IPS DF 4.7 (cell line): Measurements from ENCODE around the gene SEZ6L.

Experiments
- DNase-seq: peaks from one replicate; pipeline ENCODE4 v3.0.0-alpha.2; 2013; ENCODE audit warnings: low spot score; ENCODE audit errors: extremely low read depth

The SEZ6L gene

GRCh38 chr22:26295563-26296126 lies 126.4 kb downstream of the SEZ6L start:
- no peak for DNase-seq

DNA sequence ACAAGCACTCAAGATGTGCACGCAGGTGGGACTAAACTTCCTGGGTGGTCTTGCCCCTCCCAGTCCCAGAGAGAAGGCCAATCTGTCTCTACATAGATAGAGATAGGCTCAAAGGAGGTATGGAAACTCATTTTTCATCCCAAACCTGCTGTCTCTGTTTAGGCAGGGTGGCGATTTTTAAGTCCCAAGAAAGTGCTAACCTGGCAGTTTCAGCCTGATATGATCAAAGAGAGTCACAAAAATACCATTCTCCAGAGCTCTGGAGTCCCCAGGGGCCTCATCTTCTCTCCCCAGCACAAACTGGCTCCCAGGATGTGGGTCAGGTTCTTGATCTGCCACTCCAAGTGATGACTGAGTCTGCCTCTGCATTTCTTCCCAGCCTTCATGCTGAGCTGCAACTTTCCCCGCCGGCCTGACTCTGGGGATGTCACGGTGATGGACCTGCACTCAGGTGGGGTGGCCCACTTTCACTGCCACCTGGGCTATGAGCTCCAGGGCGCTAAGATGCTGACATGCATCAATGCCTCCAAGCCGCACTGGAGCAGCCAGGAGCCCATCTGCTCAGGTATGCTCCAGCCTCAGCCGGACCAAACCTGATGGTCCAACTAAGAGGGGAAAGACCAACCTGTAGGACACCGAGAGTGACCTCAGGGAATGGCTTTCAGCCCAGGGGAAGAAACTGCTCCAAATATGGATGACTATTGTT lies 129.5 kb downstream of the SEZ6L start:
- DNase-seq: no peak

DNA sequence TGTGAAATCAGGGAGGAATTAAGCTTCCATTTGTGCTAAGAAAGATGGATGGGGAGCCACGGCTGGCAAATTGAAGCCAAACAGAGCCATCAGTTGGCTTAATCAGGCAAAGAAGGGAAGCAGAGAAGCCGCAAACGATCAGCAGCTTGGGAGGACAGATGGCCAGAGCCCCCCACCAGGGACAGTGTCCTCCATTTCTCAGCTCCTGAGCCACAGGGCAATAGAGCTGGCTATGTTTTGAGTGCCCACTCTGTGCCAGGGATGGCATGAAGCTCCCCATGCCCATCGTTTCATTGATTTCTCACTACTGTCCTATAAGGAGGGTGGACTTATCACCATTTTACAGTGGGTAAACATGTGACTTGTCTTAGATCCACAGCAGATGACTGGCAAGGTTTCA lies 133.5 kb downstream of the SEZ6L start:
- DNase-seq: no peak

- DNase-seq: no peak
Observed at GRCh38 chr22:26303475-26303874, 134.2 kb downstream of the SEZ6L start.

DNA sequence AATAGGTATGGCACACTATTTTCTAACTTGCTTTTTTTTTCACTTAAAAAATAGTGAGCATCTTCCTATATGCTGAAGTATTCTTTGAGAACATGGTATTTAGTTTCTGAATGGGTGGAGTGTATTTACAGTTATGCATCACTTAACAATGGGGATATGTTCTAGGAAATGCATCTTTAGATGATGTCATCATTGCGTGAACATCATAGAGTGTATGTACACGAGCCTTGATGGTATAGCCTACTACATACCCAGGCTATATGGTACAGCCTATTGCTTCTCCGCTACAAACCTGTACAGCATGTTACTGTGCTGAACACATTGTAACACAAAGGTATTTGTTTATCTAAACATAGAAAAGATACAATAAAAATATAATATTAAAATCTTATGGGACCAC lies 135.5 kb downstream of the SEZ6L start:
- DNase-seq: no peak

GRCh38 chr22:26308467-26308866 lies 139.2 kb downstream of the SEZ6L start:
- no peak for DNase-seq

- no peak for DNase-seq
Observed at GRCh38 chr22:26310616-26311015, 141.4 kb downstream of the SEZ6L start.

DNA sequence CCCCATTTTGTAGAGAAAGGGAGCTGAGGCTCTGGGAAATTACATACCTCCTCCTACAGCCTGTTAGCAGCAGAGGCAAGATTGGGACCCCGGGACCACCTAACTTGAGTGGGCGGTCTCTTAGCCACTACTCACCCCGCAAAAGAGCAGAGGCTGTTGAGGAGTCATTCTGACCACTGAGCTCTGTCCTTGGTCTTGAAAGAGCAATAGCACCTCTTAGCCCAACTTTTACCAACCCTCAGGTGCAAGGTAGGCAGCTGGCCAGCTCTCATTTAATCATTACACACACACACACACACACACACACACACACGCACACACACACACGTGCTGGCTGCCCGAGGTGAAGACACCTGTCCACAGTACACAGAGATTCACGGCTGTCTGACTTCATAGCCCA lies 144.0 kb downstream of the SEZ6L start:
- no peak for DNase-seq

GRCh38 chr22:26314171-26314570 lies 144.9 kb downstream of the SEZ6L start:
- DNase-seq: no peak

DNA sequence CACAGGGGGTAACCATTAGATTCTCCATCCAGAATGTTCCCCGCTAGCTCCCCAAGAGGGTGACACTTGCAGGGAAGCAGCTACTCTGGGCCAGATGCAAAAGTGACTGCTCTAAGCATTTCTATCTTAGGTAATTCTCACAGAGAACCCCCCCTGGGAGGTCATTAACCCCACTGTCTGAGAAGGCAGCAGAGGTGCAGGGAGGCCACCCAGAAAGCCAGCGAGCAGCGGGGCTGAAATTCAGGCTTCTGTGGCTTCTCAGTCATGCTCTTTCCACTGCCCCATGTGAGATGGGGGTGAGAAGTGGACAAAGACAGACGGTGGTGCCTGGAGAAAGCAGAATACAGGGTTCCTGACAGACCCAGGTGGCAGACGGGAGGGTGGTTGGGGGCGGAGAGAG lies 145.4 kb downstream of the SEZ6L start:
- DNase-seq: no peak

DNA sequence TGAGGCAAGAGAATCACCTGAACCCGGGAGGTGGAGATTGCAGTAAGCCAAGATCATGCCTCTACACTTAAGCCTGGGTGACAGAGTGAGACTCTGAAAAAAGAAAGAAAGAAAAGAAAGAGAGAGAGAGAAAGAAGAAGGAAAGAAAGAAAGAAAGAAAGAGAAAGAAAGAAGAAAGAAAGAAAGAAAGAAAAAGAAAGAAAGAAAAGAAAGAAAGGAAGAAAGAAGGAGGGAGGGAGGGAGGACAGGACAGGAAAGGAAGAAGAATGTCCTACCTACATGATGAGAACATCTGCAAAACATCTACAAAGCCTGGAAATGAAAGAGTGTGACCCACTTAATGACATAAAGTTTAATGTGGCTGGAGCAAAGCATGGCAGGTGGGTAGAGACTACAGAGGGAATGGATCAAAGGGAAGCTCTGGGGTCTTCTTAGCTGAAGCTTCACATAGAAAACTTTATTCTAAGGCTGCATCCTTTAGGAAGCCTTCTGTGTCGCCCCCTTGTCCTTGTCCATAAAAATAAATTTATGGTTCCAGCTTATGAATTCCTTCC lies 147.5 kb downstream of the SEZ6L start:
- no peak for DNase-seq

DNA sequence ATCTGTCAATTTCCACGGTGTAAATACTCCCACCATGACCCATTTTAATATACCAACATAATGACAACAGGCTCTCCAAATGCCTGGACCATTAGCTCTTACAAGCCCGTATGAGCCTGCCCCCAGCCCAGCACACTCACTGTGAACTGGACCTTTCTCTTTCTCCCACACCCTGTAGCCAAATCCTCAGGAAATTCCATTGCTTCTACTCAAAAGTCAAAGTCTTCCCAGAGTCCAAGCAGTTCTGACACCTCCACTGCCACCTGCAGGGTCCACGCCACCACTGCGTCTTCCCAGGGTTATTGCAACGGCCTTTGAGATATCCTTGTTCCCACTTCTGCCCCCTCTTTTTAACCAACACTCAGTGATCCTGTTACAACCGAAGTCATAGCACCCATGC lies 149.7 kb downstream of the SEZ6L start:
- no peak for DNase-seq

DNA sequence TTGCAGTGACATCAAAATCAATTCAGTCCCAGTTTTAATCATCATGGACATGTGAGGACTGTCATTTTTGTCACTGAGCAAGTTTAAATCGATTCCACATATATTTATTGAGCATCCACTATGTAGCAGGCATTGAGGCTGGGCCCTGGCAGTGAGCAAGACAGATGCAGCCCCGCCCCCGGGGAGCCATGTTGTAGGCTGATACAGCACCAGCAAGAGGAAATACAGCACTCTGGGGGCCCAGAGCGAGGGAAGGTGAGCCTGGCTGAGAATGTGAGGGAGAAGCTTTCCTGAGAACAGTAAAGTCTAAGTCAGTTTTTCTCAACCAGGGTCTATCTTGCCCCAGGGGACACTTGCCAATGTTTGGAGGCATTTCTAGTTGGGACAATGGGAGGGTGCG lies 151.2 kb downstream of the SEZ6L start:
- no peak for DNase-seq

DNA sequence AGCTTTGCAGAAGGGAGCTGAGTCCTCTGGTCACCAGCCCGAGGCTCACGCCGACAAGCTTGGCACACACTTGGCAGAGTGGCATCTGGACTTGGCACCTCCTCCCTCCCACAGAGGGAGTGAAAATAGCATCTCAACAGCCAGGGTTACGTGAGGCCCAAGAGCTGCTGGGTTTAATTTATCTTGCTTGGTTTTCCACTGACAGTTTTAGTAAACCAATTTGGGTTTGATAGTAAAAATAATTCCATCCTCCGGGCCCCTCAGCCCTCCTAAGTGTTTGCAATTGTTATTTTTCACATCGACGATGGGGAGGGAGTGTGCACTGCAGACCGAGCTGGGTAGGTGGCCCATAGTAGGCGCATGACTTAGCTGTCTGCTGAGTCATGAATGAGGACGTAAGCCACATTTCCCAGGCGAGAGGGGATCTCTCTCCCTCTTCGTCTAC lies 152.2 kb downstream of the SEZ6L start:
- no peak for DNase-seq

GRCh38 chr22:26322179-26322905 lies 153.1 kb downstream of the SEZ6L start:
- DNase-seq: no peak

- DNase-seq: no peak
Observed at GRCh38 chr22:26323013-26323412, 153.8 kb downstream of the SEZ6L start.

GRCh38 chr22:26324150-26324549 lies 154.9 kb downstream of the SEZ6L start:
- DNase-seq: no peak

- DNase-seq: no peak
Observed at GRCh38 chr22:26325641-26326040, 156.4 kb downstream of the SEZ6L start.

- no peak for DNase-seq
Observed at GRCh38 chr22:26326803-26327202, 157.5 kb downstream of the SEZ6L start.

GRCh38 chr22:26327306-26327705 lies 158.0 kb downstream of the SEZ6L start:
- DNase-seq: no peak

DNA sequence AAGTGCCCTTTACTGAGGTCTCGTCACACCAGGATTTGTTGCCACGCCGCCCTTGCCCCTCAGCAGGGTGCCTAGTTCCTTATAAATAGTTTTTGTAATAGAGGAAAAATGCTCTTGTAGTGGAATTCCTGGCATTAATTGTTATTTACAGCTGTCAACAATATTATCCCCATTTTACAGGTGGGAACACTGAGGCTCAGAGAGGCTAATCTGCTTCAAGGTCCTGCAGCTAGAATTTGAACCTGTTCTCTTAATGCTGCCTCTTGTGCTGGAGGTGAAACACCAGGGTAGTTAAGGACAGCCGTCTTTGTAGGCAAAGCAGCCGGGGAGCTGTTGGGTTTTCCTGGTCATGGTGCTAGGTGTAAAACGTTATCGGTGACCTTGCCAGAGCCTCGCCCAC lies 159.0 kb downstream of the SEZ6L start:
- no peak for DNase-seq

DNA sequence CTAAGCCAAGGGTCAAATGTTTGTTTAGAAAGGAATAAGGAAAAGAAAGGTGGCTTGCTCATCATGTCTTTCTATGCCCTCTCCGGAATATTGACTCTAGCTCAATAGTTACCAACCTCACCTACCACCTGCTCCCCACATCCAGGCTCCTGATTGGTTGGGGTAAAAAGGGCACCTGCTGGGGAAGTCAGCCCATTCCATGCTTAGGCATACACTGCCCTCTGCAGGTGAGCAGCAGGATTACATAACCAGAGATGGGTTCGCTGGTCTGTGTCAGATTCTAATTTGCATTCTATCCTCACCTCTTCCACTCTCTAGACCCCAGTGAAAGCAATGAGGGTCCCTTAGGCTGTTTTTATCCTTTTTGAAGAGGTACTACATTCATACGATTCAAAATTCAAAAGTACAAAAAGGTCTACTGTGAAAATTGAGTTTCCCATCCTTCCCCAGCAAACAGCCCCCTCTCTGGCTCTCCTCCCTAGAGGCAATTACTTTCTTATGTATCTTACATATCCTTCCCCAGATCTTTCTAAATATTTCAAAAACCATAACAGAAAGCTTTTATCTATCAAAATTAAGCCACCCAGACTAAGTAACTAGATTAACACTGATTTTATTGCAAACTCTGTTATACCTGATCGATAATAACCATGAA lies 161.8 kb downstream of the SEZ6L start:
- DNase-seq: peak; percentile 62
